Measurements from ENCODE around the gene DMAP1.

The DMAP1 gene

GRCh38 chr1:44213222-44214112 is at the start of gene DMAP1:
TSS of gene DMAP1 (plus strand) at chr1:44213471. CDS start at chr1:44213754, 283 bp downstream.
- Histone ChIP-seq H3K9me3 (ENCODE audit: control insufficient read depth, low read length) (no peaks in the 10 kb centered on the region), H3K27ac (peak within 1 kb of the TSS; percentile 58), H3K4me3 (ENCODE audit: low read depth, low read length) (peak within 1 kb of the TSS; percentile 89), H3K36me3 (ENCODE audit: control insufficient read depth, insufficient read depth, low read length) (no peaks in the 10 kb centered on the region), H3K4me2 (ENCODE audit: low read length) (peak within 1 kb of the TSS; percentile 93), H3K9ac (peak within 1 kb of the TSS; percentile 28), H3K27me3 (ENCODE audit: control insufficient read depth, insufficient read depth, low read length) (no peaks in the 10 kb centered on the region), H3K4me1 (no peaks in the 10 kb centered on the region), H3K79me2 (no peaks in the 10 kb centered on the region), H2AFZ (peak within 1 kb of the TSS; percentile 96)
- no peak for TF ChIP-seq CTCF (IDR thresholded peaks at IDR 0.05)

DNA sequence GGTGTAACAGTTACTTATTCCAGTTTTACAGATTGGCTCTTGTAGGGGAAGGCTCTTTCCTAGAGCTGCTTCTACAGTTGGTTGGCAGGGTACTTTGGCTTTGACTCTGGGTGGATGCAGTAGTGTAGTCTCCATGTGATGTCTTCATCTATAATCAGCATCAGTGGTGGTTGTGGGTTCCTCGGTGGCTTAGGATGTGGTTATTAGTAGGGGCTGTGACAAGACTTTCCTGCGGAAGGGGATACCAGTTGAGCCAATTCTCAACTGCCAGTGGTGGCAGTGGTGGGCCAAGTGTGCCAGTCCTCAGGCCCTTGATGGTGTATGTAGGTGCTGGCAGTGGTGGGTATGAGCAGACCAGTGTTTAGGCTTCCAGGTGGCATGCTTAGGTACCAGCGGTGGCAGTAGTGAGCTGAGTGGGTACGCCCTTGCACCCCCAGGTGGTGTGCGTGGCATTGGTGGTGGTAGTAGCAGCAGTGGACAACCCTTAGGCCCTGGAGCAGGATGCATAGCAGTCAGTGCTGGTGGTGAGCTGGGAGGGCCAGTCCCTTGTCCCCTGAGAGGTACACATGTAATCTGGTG is 44.7 kb upstream of the DMAP1 start:
- Histone ChIP-seq H3K4me1 (no peaks in the 10 kb centered on the region), H2AFZ (no peak overlapping the region), H3K79me2 (no peaks in the 10 kb centered on the region), H3K4me3 (ENCODE audit: low read depth, low read length) (no peak overlapping the region), H3K27ac (no peak overlapping the region), H3K9me3 (ENCODE audit: control insufficient read depth, low read length) (no peaks in the 10 kb centered on the region), H3K27me3 (ENCODE audit: control insufficient read depth, insufficient read depth, low read length) (no peaks in the 10 kb centered on the region), H3K4me2 (ENCODE audit: low read length) (no peak overlapping the region), H3K9ac (no peak overlapping the region), H3K36me3 (ENCODE audit: control insufficient read depth, insufficient read depth, low read length) (no peaks in the 10 kb centered on the region)
- TF ChIP-seq CTCF (IDR thresholded peaks at IDR 0.05) = no peak

- no peaks in the 10 kb centered on the region for H3K27me3 ChIP-seq (ENCODE audit: control insufficient read depth, insufficient read depth, low read length)
- H3K9me3 ChIP-seq (ENCODE audit: control insufficient read depth, low read length) = no peaks in the 10 kb centered on the region
- no peaks in the 10 kb centered on the region for H3K79me2 ChIP-seq
- no peak overlapping the region for H2AFZ ChIP-seq
- no peak overlapping the region for H3K4me3 ChIP-seq (ENCODE audit: low read depth, low read length)
- H3K27ac ChIP-seq = no peak overlapping the region
- TF ChIP-seq CTCF (IDR thresholded peaks at IDR 0.05) = no peak
- H3K4me2 ChIP-seq (ENCODE audit: low read length) = no peak overlapping the region
- H3K36me3 ChIP-seq (ENCODE audit: control insufficient read depth, insufficient read depth, low read length) = no peaks in the 10 kb centered on the region
- H3K4me1 ChIP-seq = no peaks in the 10 kb centered on the region
- H3K9ac ChIP-seq = no peak overlapping the region
Observed at GRCh38 chr1:44170281-44170823, 42.9 kb upstream of the DMAP1 start.

- H3K4me3 ChIP-seq (ENCODE audit: low read depth, low read length) = no peak overlapping the region
- no peak overlapping the region for H3K4me2 ChIP-seq (ENCODE audit: low read length)
- no peaks in the 10 kb centered on the region for H3K4me1 ChIP-seq
- no peak overlapping the region for H2AFZ ChIP-seq
- no peak overlapping the region for H3K9ac ChIP-seq
- H3K27me3 ChIP-seq (ENCODE audit: control insufficient read depth, insufficient read depth, low read length) = no peaks in the 10 kb centered on the region
- no peaks in the 10 kb centered on the region for H3K79me2 ChIP-seq
- H3K36me3 ChIP-seq (ENCODE audit: control insufficient read depth, insufficient read depth, low read length) = no peaks in the 10 kb centered on the region
- no peak overlapping the region for H3K27ac ChIP-seq
- H3K9me3 ChIP-seq (ENCODE audit: control insufficient read depth, low read length) = no peaks in the 10 kb centered on the region
- no peak for TF ChIP-seq CTCF (IDR thresholded peaks at IDR 0.05)
Observed at GRCh38 chr1:44174630-44175029, 38.6 kb upstream of the DMAP1 start.

All from parathyroid adenoma (tissue), 2 donors.